ENCODE measurements around the gene CAD. TPM values are rescaled to one million over a fixed set of nuclear protein-coding genes. Genes with fewer than 3 reads are reported as not detected.

The CAD gene
- total RNA-seq, 3 donors from 2014 or later: 15.5 to 33.4 (median 17.3) TPM

DNA sequence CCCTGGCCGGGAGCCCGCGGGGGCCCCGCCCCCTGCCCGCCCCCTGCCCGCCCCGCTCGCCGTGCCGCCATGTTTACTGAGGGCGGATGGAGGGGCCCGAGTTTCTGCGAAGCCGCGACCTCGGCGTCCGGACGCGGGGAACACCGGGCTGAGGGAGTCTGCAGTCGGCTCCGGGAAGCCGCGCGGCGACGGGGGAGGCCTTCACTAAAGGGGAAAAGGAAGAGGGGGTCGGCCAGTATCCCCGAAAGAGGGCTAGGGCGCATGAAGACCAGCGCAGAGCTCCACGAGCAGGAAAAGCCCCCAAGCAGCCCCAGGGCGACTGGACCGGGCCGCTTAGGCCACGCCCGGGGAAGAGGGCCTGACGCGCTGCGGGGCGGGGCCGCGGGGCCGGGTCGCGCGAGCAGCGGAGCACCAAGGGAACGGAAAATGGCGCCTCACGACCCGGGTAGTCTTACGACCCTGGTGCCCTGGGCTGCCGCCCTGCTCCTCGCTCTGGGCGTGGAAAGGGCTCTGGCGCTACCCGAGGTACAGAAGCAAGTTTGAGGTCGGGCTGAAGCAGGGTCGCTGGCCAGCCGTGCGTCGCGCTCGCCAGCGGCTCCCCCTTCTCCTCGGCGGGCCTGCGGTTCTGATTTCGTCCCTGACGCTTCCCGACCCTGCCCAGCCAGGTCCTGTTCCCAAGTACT is 5.1 kb upstream of the CAD start, which contains the start of the genes ATRAID and SLC5A6:
Gene ATRAID, plus strand, starts transcription at position 99 of the 683 bp plus-strand sequence. Its CDS starts 328 bp downstream, at position 427.
Gene SLC5A6, minus strand, starts transcription at position 326 of the 683 bp plus-strand sequence. CDS start 4,618 bp downstream, outside the sequence.
- H3K4me1 ChIP-seq: peaks cover 0 to 9% of the 10 kb centered on the region in 2 donors
- intact Hi-C loops (cut with DNase I; ENCODE audit: low total_unique reads): no loop called here
- TF ChIP-seq POLR2AphosphoS5 (IDR thresholded peaks at IDR 0.05) (peak; percentile 79 to 91 (median 83)), POLR2A (IDR thresholded peaks at IDR 0.05) (peak; percentile 85)
- TF ChIP-seq, protein P1, sequence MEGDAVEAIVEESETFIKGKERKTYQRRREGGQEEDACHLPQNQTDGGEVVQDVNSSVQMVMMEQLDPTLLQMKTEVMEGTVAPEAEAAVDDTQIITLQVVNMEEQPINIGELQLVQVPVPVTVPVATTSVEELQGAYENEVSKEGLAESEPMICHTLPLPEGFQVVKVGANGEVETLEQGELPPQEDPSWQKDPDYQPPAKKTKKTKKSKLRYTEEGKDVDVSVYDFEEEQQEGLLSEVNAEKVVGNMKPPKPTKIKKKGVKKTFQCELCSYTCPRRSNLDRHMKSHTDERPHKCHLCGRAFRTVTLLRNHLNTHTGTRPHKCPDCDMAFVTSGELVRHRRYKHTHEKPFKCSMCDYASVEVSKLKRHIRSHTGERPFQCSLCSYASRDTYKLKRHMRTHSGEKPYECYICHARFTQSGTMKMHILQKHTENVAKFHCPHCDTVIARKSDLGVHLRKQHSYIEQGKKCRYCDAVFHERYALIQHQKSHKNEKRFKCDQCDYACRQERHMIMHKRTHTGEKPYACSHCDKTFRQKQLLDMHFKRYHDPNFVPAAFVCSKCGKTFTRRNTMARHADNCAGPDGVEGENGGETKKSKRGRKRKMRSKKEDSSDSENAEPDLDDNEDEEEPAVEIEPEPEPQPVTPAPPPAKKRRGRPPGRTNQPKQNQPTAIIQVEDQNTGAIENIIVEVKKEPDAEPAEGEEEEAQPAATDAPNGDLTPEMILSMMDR (IDR thresholded peaks at IDR 0.05): no peak
- no peaks in the 10 kb centered on the region for H3K36me3 ChIP-seq
- H3K4me3 ChIP-seq: peak within 1 kb of the TSS; percentile 76 to 89 (median 78)
- peak within 1 kb of the TSS; percentile 97 to 99 for H3K27ac ChIP-seq
- H3K9me3 ChIP-seq: no peaks in the 10 kb centered on the region
- no peaks in the 10 kb centered on the region for H3K27me3 ChIP-seq
- DNase-seq (ENCODE audit: low spot score in 2 of 2): peak; percentile 80 to 86

DNA sequence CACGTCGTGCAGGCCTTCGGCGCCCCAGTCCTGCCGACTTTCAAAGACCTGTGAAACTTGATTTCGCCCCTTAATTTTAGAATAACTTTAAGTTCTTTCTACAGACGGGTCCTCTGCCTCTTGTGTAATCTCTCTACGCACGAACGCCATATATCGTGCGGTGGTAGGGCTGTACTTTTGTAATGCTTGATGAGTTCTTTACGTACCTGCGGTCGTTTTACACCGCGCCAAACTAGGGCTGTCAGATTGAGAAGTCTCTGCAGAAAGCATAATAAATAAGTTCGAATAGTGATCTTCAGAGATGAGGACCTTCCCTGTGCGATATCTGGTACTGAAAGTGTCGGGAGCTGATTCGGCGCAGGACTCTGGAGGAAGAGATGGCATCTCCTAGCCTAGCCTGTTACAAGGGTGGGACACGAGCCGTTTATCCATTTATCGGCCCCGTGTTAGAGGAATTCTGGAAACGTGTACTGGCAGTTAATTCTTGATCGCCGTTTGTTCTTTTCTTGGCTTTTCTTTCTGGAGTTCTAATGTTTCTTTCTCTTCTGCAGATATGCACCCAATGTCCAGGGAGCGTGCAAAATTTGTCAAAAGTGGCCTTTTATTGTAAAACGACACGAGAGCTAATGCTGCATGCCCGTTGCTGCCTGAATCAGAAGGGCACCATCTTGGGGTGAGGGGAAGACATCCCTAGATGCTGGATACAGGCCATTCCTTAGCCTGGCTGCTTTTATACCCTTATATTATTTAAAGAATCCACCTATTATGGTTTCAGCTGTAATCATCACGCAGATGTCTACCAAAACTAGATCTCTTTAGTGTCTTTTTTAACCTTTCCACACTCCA is 4.3 kb upstream of the CAD start:
- Histone ChIP-seq H3K27me3 (no peaks in the 10 kb centered on the region), H3K4me3 (peak overlapping the region; percentile 76 to 89 (median 78)), H3K36me3 (no peaks in the 10 kb centered on the region), H3K27ac (peak overlapping the region; percentile 97 to 99), H3K4me1 (peaks cover 0 to 9% of the 10 kb centered on the region in 2 donors), H3K9me3 (no peaks in the 10 kb centered on the region)
- TF ChIP-seq POLR2A (IDR thresholded peaks at IDR 0.05) (no peak), POLR2AphosphoS5 (IDR thresholded peaks at IDR 0.05) (peak in 1 of 3 donors; percentile 10)
- DNase-seq (ENCODE audit: low spot score in 2 of 2): peak in 1 of 2 donors; percentile 23
- intact Hi-C loops (cut with DNase I; ENCODE audit: low total_unique reads): no loop called here

DNA sequence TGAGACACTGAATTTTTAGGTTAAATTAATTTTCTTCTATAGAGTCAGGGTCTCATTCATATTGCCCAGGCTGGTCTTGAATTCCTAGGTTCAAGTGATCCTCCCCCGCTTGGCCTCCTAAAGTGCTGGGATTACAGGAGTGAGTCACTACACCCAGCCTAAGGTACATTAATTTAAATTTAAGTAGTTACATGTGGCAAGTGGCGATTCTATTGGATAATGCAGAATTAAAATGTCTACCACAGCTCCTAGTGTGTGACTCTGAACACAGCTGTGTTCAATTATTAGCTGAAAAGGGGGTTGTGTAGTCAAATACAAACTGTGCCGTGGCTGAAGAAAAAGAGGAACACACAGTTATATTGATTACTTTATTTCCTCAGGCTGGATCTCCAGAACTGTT is 2.2 kb upstream of the CAD start:
- no peak for DNase-seq (ENCODE audit: low spot score in 2 of 2)
- no peak for TF ChIP-seq POLR2A (IDR thresholded peaks at IDR 0.05)
- TF ChIP-seq POLR2AphosphoS5 (IDR thresholded peaks at IDR 0.05): no peak
- intact Hi-C loops (cut with DNase I; ENCODE audit: low total_unique reads): loop anchor here (5.0 kb wide), 1 partner anchor 38 kb away; no protein-coding TSS in a partner anchor

DNA sequence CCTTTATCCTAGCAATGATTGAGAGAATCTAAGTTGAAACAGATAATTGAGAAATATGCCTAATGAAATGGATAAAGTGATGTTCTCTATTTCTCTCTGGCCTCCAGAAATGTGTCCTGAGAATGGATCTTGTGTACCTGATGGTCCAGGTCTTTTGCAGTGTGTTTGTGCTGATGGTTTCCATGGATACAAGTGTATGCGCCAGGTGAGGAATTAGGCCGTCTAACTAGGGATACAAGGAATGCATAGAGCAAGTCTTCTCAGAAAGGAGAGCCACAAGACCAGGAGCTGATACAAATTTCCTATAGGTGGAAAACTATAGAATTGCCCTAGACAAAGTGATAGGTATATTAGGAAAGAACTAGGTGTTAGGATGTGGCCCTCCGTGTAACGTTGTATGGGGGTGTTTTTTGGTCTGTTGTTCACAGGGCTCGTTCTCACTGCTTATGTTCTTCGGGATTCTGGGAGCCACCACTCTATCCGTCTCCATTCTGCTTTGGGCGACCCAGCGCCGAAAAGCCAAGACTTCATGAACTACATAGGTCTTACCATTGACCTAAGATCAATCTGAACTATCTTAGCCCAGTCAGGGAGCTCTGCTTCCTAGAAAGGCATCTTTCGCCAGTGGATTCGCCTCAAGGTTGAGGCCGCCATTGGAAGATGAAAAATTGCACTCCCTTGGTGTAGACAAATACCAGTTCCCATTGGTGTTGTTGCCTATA is 592 bp upstream of the CAD start:
- H3K27me3 ChIP-seq: no peaks in the 10 kb centered on the region
- TF ChIP-seq, protein P1 (IDR thresholded peaks at IDR 0.05): no peak
- TF ChIP-seq POLR2AphosphoS5 (IDR thresholded peaks at IDR 0.05) (no peak), POLR2A (IDR thresholded peaks at IDR 0.05) (no peak)
- peaks cover 0 to 9% of the 10 kb centered on the region in 2 donors for H3K4me1 ChIP-seq
- H3K36me3 ChIP-seq: no peaks in the 10 kb centered on the region
- H3K27ac ChIP-seq: peak overlapping the region; percentile 69 to 77
- intact Hi-C loops (cut with DNase I; ENCODE audit: low total_unique reads): loop anchor here (5.0 kb wide), 1 partner anchor 39 kb away; no protein-coding TSS in a partner anchor
- DNase-seq (ENCODE audit: low spot score in 2 of 2): no peak
- peak overlapping the region; percentile 58 to 81 (median 67) for H3K4me3 ChIP-seq
- no peaks in the 10 kb centered on the region for H3K9me3 ChIP-seq

More for the DNA sequence above, 2.2 kb upstream of the CAD start:
- no peak overlapping the region for H3K4me3 ChIP-seq
- no peaks in the 10 kb centered on the region for H3K27me3 ChIP-seq
- H3K36me3 ChIP-seq: no peaks in the 10 kb centered on the region
- H3K27ac ChIP-seq: no peak overlapping the region
- H3K4me1 ChIP-seq: peaks cover 0 to 9% of the 10 kb centered on the region in 2 donors
- H3K9me3 ChIP-seq: no peaks in the 10 kb centered on the region

DNA sequence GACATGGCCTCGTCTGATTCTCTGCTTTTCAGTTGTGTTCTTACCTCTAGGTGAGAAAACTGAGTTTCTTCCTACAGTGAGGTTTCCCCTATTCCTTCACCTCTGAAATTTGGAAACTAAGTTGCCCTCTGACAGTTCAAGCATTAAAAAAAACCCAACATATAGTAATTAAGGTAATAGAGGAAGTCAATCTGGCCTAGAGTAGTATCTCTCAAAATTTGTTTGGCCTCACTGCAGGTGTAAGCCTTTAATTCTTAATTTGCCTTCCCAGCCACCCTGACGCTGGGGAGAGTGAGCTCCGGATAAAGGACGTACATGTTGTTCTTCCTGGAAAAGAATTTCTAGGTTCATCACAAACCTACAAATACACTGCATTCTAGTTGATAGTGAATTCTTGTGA is 1.4 kb downstream of the CAD start:
- Histone ChIP-seq H3K4me1 (peaks cover 0 to 2% of the 10 kb centered on the region in 2 donors), H3K9me3 (no peaks in the 10 kb centered on the region), H3K27ac (no peak overlapping the region), H3K27me3 (no peaks in the 10 kb centered on the region), H3K4me3 (no peak overlapping the region), H3K36me3 (no peaks in the 10 kb centered on the region)
- no peak for DNase-seq (ENCODE audit: low spot score in 2 of 2)
- intact Hi-C loops (cut with DNase I; ENCODE audit: low total_unique reads): loop anchor here (2.0 to 5.0 kb wide), 2 partner anchors 41 to 84 kb away; no protein-coding TSS in a partner anchor
- TF ChIP-seq POLR2AphosphoS5 (IDR thresholded peaks at IDR 0.05) (no peak), POLR2A (IDR thresholded peaks at IDR 0.05) (no peak)
- TF ChIP-seq, protein P1 (IDR thresholded peaks at IDR 0.05): no peak
